ENCODE results near the gene INSYN1.

The INSYN1 gene

GRCh38 chr15:73699249-73700040 is 53.7 kb downstream of the INSYN1 start:
- Histone ChIP-seq H2AK5ac (ENCODE audit: low read length) (no peak overlapping the region), H3K27me3 (ENCODE audit: insufficient read depth, low read length) (no peaks in the 10 kb centered on the region), H2BK120ac (ENCODE audit: insufficient read depth, low read length, poor library complexity) (no peak overlapping the region), H4K91ac (ENCODE audit: low read depth, low read length) (no peak overlapping the region), H3K79me1 (ENCODE audit: low read length) (no peaks in the 10 kb centered on the region), H3K9ac (ENCODE audit: low read length) (no peak overlapping the region), H3K36me3 (ENCODE audit: control insufficient read depth in 1 of 2, insufficient read depth in 2 of 2, low read length in 2 of 2) (peaks cover 26 to 32% of the 10 kb centered on the region in 2 experiments), H3K79me2 (ENCODE audit: control insufficient read depth, insufficient read depth, low read length, poor library complexity) (peaks cover 5% of the 10 kb centered on the region), H3K9me3 (ENCODE audit: insufficient read depth, low read depth, low read length) (no peaks in the 10 kb centered on the region), H3K4me2 (ENCODE audit: low read length) (no peak overlapping the region), H2AFZ (ENCODE audit: insufficient read depth, low read length, poor library complexity) (no peak overlapping the region), H3K27ac (ENCODE audit: low read depth, low read length) (no peak overlapping the region), H4K8ac (ENCODE audit: low read depth, low read length) (no peak overlapping the region), H3K4me3 (ENCODE audit: low read depth, low read length) (no peak overlapping the region), H2BK12ac (ENCODE audit: low read length) (no peak overlapping the region), H3K4me1 (ENCODE audit: control insufficient read depth in 1 of 2, insufficient read depth in 2 of 2, low read length in 2 of 2) (peaks cover 12 to 18% of the 10 kb centered on the region in 2 experiments), H3K14ac (ENCODE audit: low read length) (no peak overlapping the region), H3K4ac (ENCODE audit: low read depth, low read length) (no peak overlapping the region), H2BK5ac (ENCODE audit: low read depth, low read length, poor library complexity) (no peak overlapping the region), H3K18ac (ENCODE audit: low read length) (no peak overlapping the region), H4K12ac (ENCODE audit: low read depth, low read length) (no peak overlapping the region), H3K23ac (ENCODE audit: low read length) (no peak overlapping the region)
- DNase-seq = no peak
- no CpG with 5 or more reads among the region's 14 CpGs for WGBS (ENCODE audit: extremely low coverage, insufficient coverage, insufficient read length)

- Histone ChIP-seq H3K27me3 (ENCODE audit: insufficient read depth, low read length) (no peaks in the 10 kb centered on the region), H4K91ac (ENCODE audit: low read depth, low read length) (no peak overlapping the region), H3K4me3 (ENCODE audit: low read depth, low read length) (no peak overlapping the region), H3K18ac (ENCODE audit: low read length) (no peak overlapping the region), H3K79me2 (ENCODE audit: control insufficient read depth, insufficient read depth, low read length, poor library complexity) (peaks cover 5% of the 10 kb centered on the region), H3K9ac (ENCODE audit: low read length) (no peak overlapping the region), H2AFZ (ENCODE audit: insufficient read depth, low read length, poor library complexity) (no peak overlapping the region), H2AK5ac (ENCODE audit: low read length) (no peak overlapping the region), H3K23ac (ENCODE audit: low read length) (no peak overlapping the region), H2BK120ac (ENCODE audit: insufficient read depth, low read length, poor library complexity) (no peak overlapping the region), H3K9me3 (ENCODE audit: insufficient read depth, low read depth, low read length) (no peaks in the 10 kb centered on the region), H2BK12ac (ENCODE audit: low read length) (no peak overlapping the region), H4K12ac (ENCODE audit: low read depth, low read length) (no peak overlapping the region), H3K4me2 (ENCODE audit: low read length) (peak overlapping the region; percentile 18), H3K4ac (ENCODE audit: low read depth, low read length) (no peak overlapping the region), H4K8ac (ENCODE audit: low read depth, low read length) (no peak overlapping the region), H2BK5ac (ENCODE audit: low read depth, low read length, poor library complexity) (no peak overlapping the region), H3K14ac (ENCODE audit: low read length) (no peak overlapping the region), H3K36me3 (ENCODE audit: control insufficient read depth in 1 of 2, insufficient read depth in 2 of 2, low read length in 2 of 2) (peaks cover 10 to 13% of the 10 kb centered on the region in 2 experiments), H3K27ac (ENCODE audit: low read depth, low read length) (peak overlapping the region; percentile 8), H3K4me1 (ENCODE audit: control insufficient read depth in 1 of 2, insufficient read depth in 2 of 2, low read length in 2 of 2) (peaks cover 12 to 21% of the 10 kb centered on the region in 2 experiments), H3K79me1 (ENCODE audit: low read length) (no peaks in the 10 kb centered on the region)
- DNase-seq = peak in 1 of 2 donors; percentile 51
- WGBS (ENCODE audit: extremely low coverage, insufficient coverage, insufficient read length) = no CpG with 5 or more reads among the region's 9 CpGs
Measured at GRCh38 chr15:73697033-73697467, 56.1 kb downstream of the INSYN1 start.

GRCh38 chr15:73696641-73697001 is 56.5 kb downstream of the INSYN1 start:
- H3K4me1 ChIP-seq (ENCODE audit: control insufficient read depth in 1 of 2, insufficient read depth in 2 of 2, low read length in 2 of 2) = peaks cover 14 to 22% of the 10 kb centered on the region in 2 experiments
- H2BK120ac ChIP-seq (ENCODE audit: insufficient read depth, low read length, poor library complexity) = no peak overlapping the region
- no peak overlapping the region for H2AK5ac ChIP-seq (ENCODE audit: low read length)
- peaks cover 12 to 15% of the 10 kb centered on the region in 2 experiments for H3K36me3 ChIP-seq (ENCODE audit: control insufficient read depth in 1 of 2, insufficient read depth in 2 of 2, low read length in 2 of 2)
- H4K8ac ChIP-seq (ENCODE audit: low read depth, low read length) = no peak overlapping the region
- H3K4me2 ChIP-seq (ENCODE audit: low read length) = peak overlapping the region; percentile 18
- no peaks in the 10 kb centered on the region for H3K27me3 ChIP-seq (ENCODE audit: insufficient read depth, low read length)
- H3K79me2 ChIP-seq (ENCODE audit: control insufficient read depth, insufficient read depth, low read length, poor library complexity) = peaks cover 8% of the 10 kb centered on the region
- H2BK12ac ChIP-seq (ENCODE audit: low read length) = no peak overlapping the region
- H3K23ac ChIP-seq (ENCODE audit: low read length) = no peak overlapping the region
- no peak overlapping the region for H4K91ac ChIP-seq (ENCODE audit: low read depth, low read length)
- DNase-seq = no peak
- no peak overlapping the region for H2AFZ ChIP-seq (ENCODE audit: insufficient read depth, low read length, poor library complexity)
- H3K9me3 ChIP-seq (ENCODE audit: insufficient read depth, low read depth, low read length) = no peaks in the 10 kb centered on the region
- H3K14ac ChIP-seq (ENCODE audit: low read length) = no peak overlapping the region
- peak overlapping the region; percentile 8 for H3K27ac ChIP-seq (ENCODE audit: low read depth, low read length)
- no peak overlapping the region for H3K4me3 ChIP-seq (ENCODE audit: low read depth, low read length)
- H3K4ac ChIP-seq (ENCODE audit: low read depth, low read length) = no peak overlapping the region
- no peaks in the 10 kb centered on the region for H3K79me1 ChIP-seq (ENCODE audit: low read length)
- H4K12ac ChIP-seq (ENCODE audit: low read depth, low read length) = no peak overlapping the region
- no CpG with 5 or more reads among the region's 1 CpG for WGBS (ENCODE audit: extremely low coverage, insufficient coverage, insufficient read length)
- H3K9ac ChIP-seq (ENCODE audit: low read length) = no peak overlapping the region
- no peak overlapping the region for H2BK5ac ChIP-seq (ENCODE audit: low read depth, low read length, poor library complexity)
- H3K18ac ChIP-seq (ENCODE audit: low read length) = no peak overlapping the region

- WGBS (ENCODE audit: extremely low coverage, insufficient coverage, insufficient read length) = no CpG with 5 or more reads among the region's 16 CpGs
- Histone ChIP-seq H3K18ac (ENCODE audit: low read length) (peak overlapping the region; percentile 8), H3K79me1 (ENCODE audit: low read length) (no peaks in the 10 kb centered on the region), H3K4me3 (ENCODE audit: low read depth, low read length) (no peak overlapping the region), H3K27me3 (ENCODE audit: insufficient read depth, low read length) (no peaks in the 10 kb centered on the region), H3K79me2 (ENCODE audit: control insufficient read depth, insufficient read depth, low read length, poor library complexity) (peaks cover 9% of the 10 kb centered on the region), H4K8ac (ENCODE audit: low read depth, low read length) (no peak overlapping the region), H3K9me3 (ENCODE audit: insufficient read depth, low read depth, low read length) (no peaks in the 10 kb centered on the region), H2BK5ac (ENCODE audit: low read depth, low read length, poor library complexity) (no peak overlapping the region), H3K27ac (ENCODE audit: low read depth, low read length) (peak overlapping the region; percentile 8), H2AK5ac (ENCODE audit: low read length) (no peak overlapping the region), H4K12ac (ENCODE audit: low read depth, low read length) (no peak overlapping the region), H3K4me1 (ENCODE audit: control insufficient read depth in 1 of 2, insufficient read depth in 2 of 2, low read length in 2 of 2) (peaks cover 16 to 25% of the 10 kb centered on the region in 2 experiments), H3K23ac (ENCODE audit: low read length) (no peak overlapping the region), H3K9ac (ENCODE audit: low read length) (no peak overlapping the region), H3K14ac (ENCODE audit: low read length) (no peak overlapping the region), H4K91ac (ENCODE audit: low read depth, low read length) (no peak overlapping the region), H3K4me2 (ENCODE audit: low read length) (no peak overlapping the region), H2BK120ac (ENCODE audit: insufficient read depth, low read length, poor library complexity) (no peak overlapping the region), H2BK12ac (ENCODE audit: low read length) (no peak overlapping the region), H3K4ac (ENCODE audit: low read depth, low read length) (peak overlapping the region; percentile 37), H3K36me3 (ENCODE audit: control insufficient read depth in 1 of 2, insufficient read depth in 2 of 2, low read length in 2 of 2) (peaks cover 11 to 12% of the 10 kb centered on the region in 2 experiments), H2AFZ (ENCODE audit: insufficient read depth, low read length, poor library complexity) (no peak overlapping the region)
- DNase-seq = no peak
Measured at GRCh38 chr15:73695773-73696640, 57.1 kb downstream of the INSYN1 start.
